ENCODE data around the gene MTX3. TPM values are rescaled to one million over a fixed set of nuclear protein-coding genes. Genes with fewer than 3 reads are reported as not detected.

MTX3 gene
- total RNA-seq, 1 donor from 2014 or later = 7.5 TPM

DNA sequence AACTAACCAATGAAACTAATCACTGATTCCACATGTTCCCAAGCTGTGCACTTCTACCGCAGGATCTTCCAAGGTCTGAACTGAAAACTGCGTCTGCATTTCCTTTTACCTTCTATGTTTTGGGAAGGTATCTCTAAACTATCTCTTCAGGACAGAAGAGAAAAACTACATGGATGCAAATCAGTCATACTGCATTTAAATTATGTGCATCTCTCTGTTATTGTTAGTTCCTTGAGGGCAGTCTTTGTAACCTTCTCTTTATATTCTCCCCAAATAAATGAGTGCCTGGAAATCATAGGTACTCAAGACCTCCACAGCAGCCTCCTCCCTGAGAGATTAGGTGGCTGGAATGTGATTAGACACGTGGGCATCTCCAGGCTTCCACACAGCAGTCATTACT lies 17.1 kb downstream of the MTX3 start:
- Histone ChIP-seq H3K4me1 (no peaks in the 10 kb centered on the region), H3K27me3 (no peaks in the 10 kb centered on the region), H3K27ac (no peak overlapping the region), H3K4me3 (no peak overlapping the region), H3K9me3 (no peaks in the 10 kb centered on the region), H3K36me3 (peaks cover 16 to 28% of the 10 kb centered on the region in 2 donors)
- no peak for DNase-seq (ENCODE audit: low spot score in 2 of 2)
- TF ChIP-seq, protein P1, sequence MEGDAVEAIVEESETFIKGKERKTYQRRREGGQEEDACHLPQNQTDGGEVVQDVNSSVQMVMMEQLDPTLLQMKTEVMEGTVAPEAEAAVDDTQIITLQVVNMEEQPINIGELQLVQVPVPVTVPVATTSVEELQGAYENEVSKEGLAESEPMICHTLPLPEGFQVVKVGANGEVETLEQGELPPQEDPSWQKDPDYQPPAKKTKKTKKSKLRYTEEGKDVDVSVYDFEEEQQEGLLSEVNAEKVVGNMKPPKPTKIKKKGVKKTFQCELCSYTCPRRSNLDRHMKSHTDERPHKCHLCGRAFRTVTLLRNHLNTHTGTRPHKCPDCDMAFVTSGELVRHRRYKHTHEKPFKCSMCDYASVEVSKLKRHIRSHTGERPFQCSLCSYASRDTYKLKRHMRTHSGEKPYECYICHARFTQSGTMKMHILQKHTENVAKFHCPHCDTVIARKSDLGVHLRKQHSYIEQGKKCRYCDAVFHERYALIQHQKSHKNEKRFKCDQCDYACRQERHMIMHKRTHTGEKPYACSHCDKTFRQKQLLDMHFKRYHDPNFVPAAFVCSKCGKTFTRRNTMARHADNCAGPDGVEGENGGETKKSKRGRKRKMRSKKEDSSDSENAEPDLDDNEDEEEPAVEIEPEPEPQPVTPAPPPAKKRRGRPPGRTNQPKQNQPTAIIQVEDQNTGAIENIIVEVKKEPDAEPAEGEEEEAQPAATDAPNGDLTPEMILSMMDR (IDR thresholded peaks at IDR 0.05) = no peak
- intact Hi-C loops (cut with DNase I) = no loop called here

DNA sequence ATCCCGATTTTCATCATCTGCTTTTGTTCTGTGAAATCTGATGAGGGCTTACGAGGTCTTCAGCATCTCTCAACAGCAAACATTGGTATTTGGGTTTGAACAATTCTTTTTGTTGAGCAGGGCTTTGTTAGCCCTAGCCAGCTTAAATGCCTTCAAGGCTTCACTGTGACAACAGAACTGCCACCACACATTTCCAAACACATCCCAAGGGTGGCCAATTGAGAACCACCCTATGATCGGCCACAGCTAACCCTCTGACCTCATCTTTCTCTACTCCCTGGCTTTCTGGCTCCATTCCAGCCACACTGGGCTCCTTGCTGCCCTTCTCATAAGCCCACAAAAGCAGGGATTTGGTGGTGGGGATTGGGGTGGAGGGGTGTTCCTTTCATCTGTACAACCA lies 17.6 kb downstream of the MTX3 start:
- Histone ChIP-seq H3K4me3 (no peak overlapping the region), H3K27ac (no peak overlapping the region), H3K27me3 (no peaks in the 10 kb centered on the region), H3K36me3 (peaks cover 12 to 26% of the 10 kb centered on the region in 2 donors), H3K9me3 (no peaks in the 10 kb centered on the region), H3K4me1 (no peaks in the 10 kb centered on the region)
- DNase-seq (ENCODE audit: low spot score in 2 of 2) = no peak
- intact Hi-C loops (cut with DNase I) = no loop called here
- TF ChIP-seq, protein P1 (IDR thresholded peaks at IDR 0.05) = no peak

DNA sequence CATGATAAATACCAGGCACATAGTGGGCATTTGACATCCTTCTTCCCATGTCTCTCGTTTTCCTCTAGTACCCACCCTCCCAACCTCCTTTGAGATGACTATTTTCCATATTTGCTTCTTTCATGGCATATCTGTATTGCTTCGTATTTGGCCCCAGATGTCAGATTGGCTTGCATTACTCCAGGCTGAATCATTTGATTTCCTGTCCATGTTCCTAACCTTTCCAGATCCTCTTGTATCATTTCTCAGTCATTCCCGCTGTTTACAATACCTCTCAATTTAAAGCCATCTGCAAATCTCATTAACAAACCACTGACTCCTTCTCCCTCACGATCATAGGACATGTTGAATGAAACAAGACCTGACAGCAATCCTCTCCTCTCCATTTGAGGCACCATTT lies 19.9 kb downstream of the MTX3 start:
- H3K36me3 ChIP-seq = peaks cover 0 to 12% of the 10 kb centered on the region in 2 donors
- TF ChIP-seq, protein P1 (IDR thresholded peaks at IDR 0.05) = no peak
- DNase-seq (ENCODE audit: low spot score in 2 of 2) = no peak
- intact Hi-C loops (cut with DNase I) = no loop called here
- H3K9me3 ChIP-seq = no peaks in the 10 kb centered on the region
- no peaks in the 10 kb centered on the region for H3K27me3 ChIP-seq
- H3K4me1 ChIP-seq = no peaks in the 10 kb centered on the region
- H3K27ac ChIP-seq = no peak overlapping the region
- H3K4me3 ChIP-seq = no peak overlapping the region

DNA sequence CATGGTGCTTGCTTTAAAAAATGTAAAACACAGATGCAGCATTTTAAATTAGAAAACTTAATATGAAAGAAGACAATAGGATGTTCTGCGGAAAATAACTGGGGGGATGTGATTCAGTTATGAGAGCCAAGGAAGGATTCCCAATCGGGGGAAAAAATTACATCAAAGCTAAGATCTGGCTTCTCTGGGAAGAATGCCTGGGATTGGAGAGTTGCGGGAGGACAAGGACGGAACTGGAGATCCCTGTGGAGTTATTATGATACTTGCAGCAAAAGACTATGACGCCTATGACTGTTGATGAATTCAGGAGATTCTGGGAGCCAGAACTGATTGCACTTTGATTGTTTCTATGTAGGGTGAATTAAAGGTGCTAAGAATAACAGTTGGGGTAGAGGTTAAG lies 24.6 kb downstream of the MTX3 start:
- no peak overlapping the region for H3K27ac ChIP-seq
- H3K36me3 ChIP-seq = no peaks in the 10 kb centered on the region
- H3K27me3 ChIP-seq = no peaks in the 10 kb centered on the region
- H3K9me3 ChIP-seq = no peaks in the 10 kb centered on the region
- intact Hi-C loops (cut with DNase I) = no loop called here
- no peak overlapping the region for H3K4me3 ChIP-seq
- DNase-seq (ENCODE audit: low spot score in 2 of 2) = no peak
- H3K4me1 ChIP-seq = no peaks in the 10 kb centered on the region
- TF ChIP-seq, protein P1 (IDR thresholded peaks at IDR 0.05) = no peak

DNA sequence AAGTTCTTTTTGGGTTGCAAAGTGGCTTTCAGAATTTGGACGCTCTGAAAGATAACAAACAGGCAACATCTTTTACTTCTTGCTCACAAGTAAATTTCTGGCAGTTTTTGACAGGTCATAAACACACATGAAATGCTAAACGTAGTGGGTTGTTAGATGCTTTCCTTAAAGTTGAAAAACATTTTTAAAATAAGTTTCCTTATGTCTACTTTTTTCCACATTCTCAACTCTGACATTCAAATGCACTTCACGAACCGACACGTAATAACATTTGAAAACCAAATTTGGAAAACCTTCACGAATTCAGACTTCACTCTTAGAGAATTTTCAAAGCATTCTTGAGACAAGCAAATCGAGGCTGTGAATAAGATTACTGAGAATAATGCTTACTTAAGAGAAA lies 26.9 kb downstream of the MTX3 start:
- intact Hi-C loops (cut with DNase I) = no loop called here
- Histone ChIP-seq H3K27ac (no peak overlapping the region), H3K4me3 (no peak overlapping the region), H3K9me3 (no peaks in the 10 kb centered on the region), H3K27me3 (no peaks in the 10 kb centered on the region), H3K4me1 (no peaks in the 10 kb centered on the region), H3K36me3 (no peaks in the 10 kb centered on the region)
- DNase-seq (ENCODE audit: low spot score in 2 of 2) = no peak
- TF ChIP-seq, protein P1 (IDR thresholded peaks at IDR 0.05) = no peak
